ENCODE results near the gene NEUROD4. TPM values are rescaled to one million over a fixed set of nuclear protein-coding genes. Genes with fewer than 3 reads are reported as not detected.

Gene NEUROD4
- total RNA-seq, 4 donors from 2014 or later, result not detected

DNA sequence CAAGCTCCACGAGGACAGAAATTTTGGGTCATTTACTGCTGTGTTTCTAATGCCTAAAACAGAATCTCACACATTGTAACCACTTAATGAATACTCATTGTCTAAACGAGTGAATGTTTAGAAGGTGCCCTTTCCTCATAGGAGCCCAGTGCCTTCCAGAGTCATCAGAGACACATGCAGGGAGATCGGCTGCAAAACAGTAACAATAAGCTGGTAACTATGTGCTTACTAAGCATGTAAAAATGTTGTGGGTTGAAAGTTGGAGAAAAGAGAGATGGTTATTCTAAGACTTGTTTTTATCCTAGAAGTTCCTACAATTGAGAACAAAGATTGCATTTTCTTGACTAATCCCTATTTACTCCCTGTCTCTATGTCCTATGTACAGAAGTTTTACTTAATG is 42.6 kb upstream of the NEUROD4 start:
- TF ChIP-seq, protein P1, sequence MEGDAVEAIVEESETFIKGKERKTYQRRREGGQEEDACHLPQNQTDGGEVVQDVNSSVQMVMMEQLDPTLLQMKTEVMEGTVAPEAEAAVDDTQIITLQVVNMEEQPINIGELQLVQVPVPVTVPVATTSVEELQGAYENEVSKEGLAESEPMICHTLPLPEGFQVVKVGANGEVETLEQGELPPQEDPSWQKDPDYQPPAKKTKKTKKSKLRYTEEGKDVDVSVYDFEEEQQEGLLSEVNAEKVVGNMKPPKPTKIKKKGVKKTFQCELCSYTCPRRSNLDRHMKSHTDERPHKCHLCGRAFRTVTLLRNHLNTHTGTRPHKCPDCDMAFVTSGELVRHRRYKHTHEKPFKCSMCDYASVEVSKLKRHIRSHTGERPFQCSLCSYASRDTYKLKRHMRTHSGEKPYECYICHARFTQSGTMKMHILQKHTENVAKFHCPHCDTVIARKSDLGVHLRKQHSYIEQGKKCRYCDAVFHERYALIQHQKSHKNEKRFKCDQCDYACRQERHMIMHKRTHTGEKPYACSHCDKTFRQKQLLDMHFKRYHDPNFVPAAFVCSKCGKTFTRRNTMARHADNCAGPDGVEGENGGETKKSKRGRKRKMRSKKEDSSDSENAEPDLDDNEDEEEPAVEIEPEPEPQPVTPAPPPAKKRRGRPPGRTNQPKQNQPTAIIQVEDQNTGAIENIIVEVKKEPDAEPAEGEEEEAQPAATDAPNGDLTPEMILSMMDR (IDR thresholded peaks at IDR 0.05), result no peak
- TF ChIP-seq POLR2A (IDR thresholded peaks at IDR 0.05), result no peak
- no peak for DNase-seq
- WGBS, 2 donors, result 51 to 58% methylated on average over 3 of the region's 3 CpGs

GRCh38 chr12:54977857-54978256 is 41.9 kb upstream of the NEUROD4 start:
- H3K36me3 ChIP-seq, result no peaks in the 10 kb centered on the region
- H3K4me3 ChIP-seq (replicated peaks in 1 of 3), result no peak overlapping the region
- 74 to 84% methylated on average over 5 of the region's 5 CpGs for WGBS, 2 donors
- no peaks in the 10 kb centered on the region for H3K9me3 ChIP-seq
- intact Hi-C loops (cut with DNase I), result no loop called here
- peaks cover 0 to 5% of the 10 kb centered on the region in 2 donors for H3K4me1 ChIP-seq
- no peak overlapping the region for H3K27ac ChIP-seq
- TF ChIP-seq POLR2A (IDR thresholded peaks at IDR 0.05), result no peak
- TF ChIP-seq, protein P1 (IDR thresholded peaks at IDR 0.05), result no peak
- no peak for DNase-seq
- H3K27me3 ChIP-seq, result no peaks in the 10 kb centered on the region

More for the DNA sequence above, 42.6 kb upstream of the NEUROD4 start:
- intact Hi-C loops (cut with DNase I), result no loop called here
- H3K27me3 ChIP-seq, result no peaks in the 10 kb centered on the region
- no peak overlapping the region for H3K4me3 ChIP-seq (replicated peaks in 1 of 3)
- no peaks in the 10 kb centered on the region for H3K36me3 ChIP-seq
- no peaks in the 10 kb centered on the region for H3K9me3 ChIP-seq
- peaks cover 0 to 5% of the 10 kb centered on the region in 2 donors for H3K4me1 ChIP-seq
- H3K27ac ChIP-seq, result no peak overlapping the region

DNA sequence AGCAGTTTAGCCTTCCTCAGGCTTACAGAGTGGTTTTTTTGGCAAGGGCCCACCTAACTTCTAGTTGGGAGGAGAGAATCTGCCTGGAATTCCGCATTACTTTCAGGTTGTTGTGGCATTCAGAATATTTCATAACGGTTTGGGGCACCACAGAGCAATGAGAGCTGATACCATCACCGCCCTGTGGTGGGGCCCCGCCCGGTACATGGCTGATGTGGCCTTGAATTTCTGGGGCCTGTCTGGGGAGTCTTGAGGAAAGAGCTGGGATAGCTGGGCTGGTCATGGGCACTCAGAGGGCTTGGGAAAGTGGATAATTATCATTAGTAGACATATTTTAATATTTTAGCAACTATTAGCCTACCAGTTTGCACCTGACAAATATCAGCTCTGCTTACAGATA is 39.4 kb upstream of the NEUROD4 start:
- Histone ChIP-seq H3K4me3 (replicated peaks in 1 of 3) (no peak overlapping the region), H3K9me3 (no peaks in the 10 kb centered on the region), H3K27me3 (no peaks in the 10 kb centered on the region), H3K4me1 (peaks cover 6 to 16% of the 10 kb centered on the region in 2 donors), H3K27ac (no peak overlapping the region), H3K36me3 (no peaks in the 10 kb centered on the region)
- no peak for DNase-seq
- TF ChIP-seq, protein P1 (IDR thresholded peaks at IDR 0.05), result no peak
- TF ChIP-seq POLR2A (IDR thresholded peaks at IDR 0.05), result no peak
- WGBS, 2 donors, result 79 to 83% methylated on average over 5 of the region's 5 CpGs
- intact Hi-C loops (cut with DNase I), result no loop called here

DNA sequence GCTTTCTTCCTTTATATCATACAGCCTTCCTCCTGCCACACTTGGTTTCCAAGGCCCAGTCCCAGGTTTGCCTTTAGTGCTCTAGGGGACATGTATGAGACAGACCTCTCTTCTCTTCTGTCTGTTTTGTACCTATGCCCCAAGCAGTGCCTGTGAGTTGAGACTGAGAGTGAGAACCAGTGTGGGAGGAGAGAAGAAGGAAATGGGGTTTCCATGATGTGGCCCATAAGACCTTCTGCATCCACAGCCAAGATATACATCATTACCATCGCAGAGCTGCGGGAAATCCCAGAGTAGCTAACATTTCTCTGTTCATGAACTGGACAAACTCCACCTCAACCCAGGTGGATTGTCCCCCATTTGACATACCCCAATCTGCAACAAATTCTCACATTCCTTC is 38.0 kb upstream of the NEUROD4 start:
- no peaks in the 10 kb centered on the region for H3K9me3 ChIP-seq
- H3K27ac ChIP-seq, result no peak overlapping the region
- no peak overlapping the region for H3K4me3 ChIP-seq (replicated peaks in 1 of 3)
- no peak for DNase-seq
- peaks cover 8 to 12% of the 10 kb centered on the region in 2 donors for H3K4me1 ChIP-seq
- H3K36me3 ChIP-seq, result no peaks in the 10 kb centered on the region
- intact Hi-C loops (cut with DNase I), result no loop called here
- no peaks in the 10 kb centered on the region for H3K27me3 ChIP-seq
- TF ChIP-seq, protein P1 (IDR thresholded peaks at IDR 0.05), result no peak
- no peak for TF ChIP-seq POLR2A (IDR thresholded peaks at IDR 0.05)
- WGBS, 2 donors, result 88 to 100% methylated on average over 2 of the region's 2 CpGs

- 86 to 97% methylated on average over 2 of the region's 2 CpGs for WGBS, 2 donors
- no peaks in the 10 kb centered on the region for H3K9me3 ChIP-seq
- no peak for DNase-seq
- intact Hi-C loops (cut with DNase I), result no loop called here
- no peak overlapping the region for H3K27ac ChIP-seq
- no peak overlapping the region for H3K4me3 ChIP-seq (replicated peaks in 1 of 3)
- H3K36me3 ChIP-seq, result no peaks in the 10 kb centered on the region
- peaks cover 11 to 17% of the 10 kb centered on the region in 2 donors for H3K4me1 ChIP-seq
- no peaks in the 10 kb centered on the region for H3K27me3 ChIP-seq
- TF ChIP-seq, protein P1 (IDR thresholded peaks at IDR 0.05), result no peak
- no peak for TF ChIP-seq POLR2A (IDR thresholded peaks at IDR 0.05)
Observed at GRCh38 chr12:54983536-54984101, 36.2 kb upstream of the NEUROD4 start.

Measured in thyroid gland (tissue), 4 donors.